ENCODE measurements around the gene RABL6. TPM values are rescaled to one million over a fixed set of nuclear protein-coding genes. Genes with fewer than 3 reads are reported as not detected.
"Not testable (repeated sequence)": the region's sequence is repeated elsewhere in the genome, so short reads cannot be mapped to it uniquely, and the experiment has no call there.

RABL6 gene
- total RNA-seq, 4 donors from 2014 or later = 54.2 to 70.7 (median 61.0) TPM

DNA sequence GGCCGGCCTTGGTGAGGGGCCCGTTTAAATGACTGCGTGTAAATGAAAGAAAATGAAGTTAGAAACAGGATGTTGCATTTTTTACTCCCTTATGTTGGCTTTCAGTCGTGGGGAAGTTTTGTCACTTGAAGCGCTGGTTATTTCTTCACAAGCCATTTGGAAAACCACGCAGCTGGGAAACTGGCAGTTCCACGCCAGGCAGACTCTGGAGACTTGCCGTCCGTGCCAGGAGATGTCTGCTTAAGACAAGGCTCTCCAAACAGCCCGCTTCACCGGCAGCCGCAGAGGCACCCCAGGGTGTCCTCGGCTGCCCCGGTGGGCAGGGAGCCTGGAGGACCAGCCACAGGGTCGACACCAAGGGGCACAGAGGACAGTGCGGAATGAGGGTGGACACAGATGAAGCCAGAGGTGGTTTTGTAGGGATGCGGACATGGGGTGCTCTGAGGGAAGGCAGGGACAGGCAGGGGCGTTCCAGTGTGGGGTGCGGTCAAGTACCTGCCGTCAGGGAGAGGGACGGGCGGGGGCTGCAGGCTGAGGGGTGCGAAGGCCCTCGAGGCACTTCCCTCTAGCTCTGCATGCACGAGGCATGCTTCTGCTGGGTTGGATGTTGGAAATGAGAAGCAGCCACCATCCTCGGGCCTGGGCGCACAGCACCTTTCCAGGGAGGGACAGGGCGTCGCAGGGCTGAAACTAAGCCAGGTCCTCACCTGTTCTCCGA is 23.4 kb downstream of the RABL6 start:
- WGBS = 90% methylated on average over 28 of the region's 30 CpGs
- no peaks in the 10 kb centered on the region for H3K27me3 ChIP-seq
- TF ChIP-seq POLR2AphosphoS5 (IDR thresholded peaks at IDR 0.05) = no peak
- TF ChIP-seq POLR2A (IDR thresholded peaks at IDR 0.05) = no peak
- TF ChIP-seq, protein P1, sequence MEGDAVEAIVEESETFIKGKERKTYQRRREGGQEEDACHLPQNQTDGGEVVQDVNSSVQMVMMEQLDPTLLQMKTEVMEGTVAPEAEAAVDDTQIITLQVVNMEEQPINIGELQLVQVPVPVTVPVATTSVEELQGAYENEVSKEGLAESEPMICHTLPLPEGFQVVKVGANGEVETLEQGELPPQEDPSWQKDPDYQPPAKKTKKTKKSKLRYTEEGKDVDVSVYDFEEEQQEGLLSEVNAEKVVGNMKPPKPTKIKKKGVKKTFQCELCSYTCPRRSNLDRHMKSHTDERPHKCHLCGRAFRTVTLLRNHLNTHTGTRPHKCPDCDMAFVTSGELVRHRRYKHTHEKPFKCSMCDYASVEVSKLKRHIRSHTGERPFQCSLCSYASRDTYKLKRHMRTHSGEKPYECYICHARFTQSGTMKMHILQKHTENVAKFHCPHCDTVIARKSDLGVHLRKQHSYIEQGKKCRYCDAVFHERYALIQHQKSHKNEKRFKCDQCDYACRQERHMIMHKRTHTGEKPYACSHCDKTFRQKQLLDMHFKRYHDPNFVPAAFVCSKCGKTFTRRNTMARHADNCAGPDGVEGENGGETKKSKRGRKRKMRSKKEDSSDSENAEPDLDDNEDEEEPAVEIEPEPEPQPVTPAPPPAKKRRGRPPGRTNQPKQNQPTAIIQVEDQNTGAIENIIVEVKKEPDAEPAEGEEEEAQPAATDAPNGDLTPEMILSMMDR (IDR thresholded peaks at IDR 0.05) = no peak
- TF ChIP-seq EP300 (IDR thresholded peaks at IDR 0.05) = no peak
- no peaks in the 10 kb centered on the region for H3K4me1 ChIP-seq
- H3K4me3 ChIP-seq = no peak overlapping the region
- no peak for DNase-seq (ENCODE audit: low spot score in 2 of 2)
- H3K36me3 ChIP-seq = peaks cover 80% of the 10 kb centered on the region
- H3K27ac ChIP-seq = no peak overlapping the region
- H3K9me3 ChIP-seq = no peaks in the 10 kb centered on the region

DNA sequence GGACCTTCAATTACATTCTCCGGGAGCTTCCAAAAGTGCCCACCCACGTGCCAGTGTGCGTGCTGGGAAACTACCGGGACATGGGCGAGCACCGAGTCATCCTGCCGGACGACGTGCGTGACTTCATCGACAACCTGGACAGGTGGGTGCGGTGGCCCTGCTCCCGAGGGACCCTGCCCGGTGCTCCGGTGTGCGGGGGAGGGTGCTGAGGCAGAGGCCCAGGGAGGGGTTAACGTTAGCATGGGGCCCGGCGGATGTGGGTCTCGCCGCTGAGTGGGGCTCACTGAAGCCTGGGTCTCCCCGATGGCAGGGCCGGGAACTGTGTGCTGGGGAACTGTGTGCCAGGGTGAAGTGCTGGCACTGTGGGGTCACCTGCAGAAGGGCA is 24.0 kb downstream of the RABL6 start:
- Histone ChIP-seq H3K27me3 (no peaks in the 10 kb centered on the region), H3K36me3 (peaks cover 79% of the 10 kb centered on the region), H3K4me3 (no peak overlapping the region), H3K9me3 (no peaks in the 10 kb centered on the region), H3K4me1 (no peaks in the 10 kb centered on the region), H3K27ac (no peak overlapping the region)
- no peak for DNase-seq (ENCODE audit: low spot score in 2 of 2)
- TF ChIP-seq, protein P1 (IDR thresholded peaks at IDR 0.05) = no peak
- 94% methylated on average over 11 of the region's 23 CpGs for WGBS

DNA sequence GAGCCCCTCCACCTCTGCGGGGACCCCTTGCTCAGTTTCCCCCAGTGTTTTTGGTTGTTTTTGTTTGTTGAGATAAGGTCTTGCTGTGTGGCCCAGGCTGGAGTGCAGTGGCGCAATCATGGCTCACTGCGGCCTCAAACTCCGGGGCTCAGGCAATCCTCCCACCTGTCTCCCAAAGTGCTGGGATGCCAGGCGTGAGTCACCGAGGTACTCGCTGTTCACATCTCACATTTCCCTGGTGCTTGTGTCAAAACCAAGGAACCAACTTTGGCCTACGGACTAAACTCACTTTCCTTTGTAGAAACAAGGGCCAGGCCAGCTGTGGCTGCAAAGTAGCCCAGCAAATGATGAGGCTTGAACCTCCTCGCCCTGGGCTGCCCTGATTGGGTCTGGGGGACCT is 24.8 kb downstream of the RABL6 start:
- Histone ChIP-seq H3K9me3 (no peaks in the 10 kb centered on the region), H3K27me3 (no peaks in the 10 kb centered on the region), H3K4me1 (no peaks in the 10 kb centered on the region), H3K36me3 (peaks cover 77% of the 10 kb centered on the region), H3K4me3 (no peak overlapping the region), H3K27ac (no peak overlapping the region)
- TF ChIP-seq POLR2AphosphoS5 (IDR thresholded peaks at IDR 0.05) (no peak), EP300 (IDR thresholded peaks at IDR 0.05) (no peak), POLR2A (IDR thresholded peaks at IDR 0.05) (no peak)
- TF ChIP-seq, protein P1 (IDR thresholded peaks at IDR 0.05) = no peak
- WGBS = 100% methylated on average over 1 of the region's 9 CpGs
- DNase-seq (ENCODE audit: low spot score in 2 of 2) = no peak

DNA sequence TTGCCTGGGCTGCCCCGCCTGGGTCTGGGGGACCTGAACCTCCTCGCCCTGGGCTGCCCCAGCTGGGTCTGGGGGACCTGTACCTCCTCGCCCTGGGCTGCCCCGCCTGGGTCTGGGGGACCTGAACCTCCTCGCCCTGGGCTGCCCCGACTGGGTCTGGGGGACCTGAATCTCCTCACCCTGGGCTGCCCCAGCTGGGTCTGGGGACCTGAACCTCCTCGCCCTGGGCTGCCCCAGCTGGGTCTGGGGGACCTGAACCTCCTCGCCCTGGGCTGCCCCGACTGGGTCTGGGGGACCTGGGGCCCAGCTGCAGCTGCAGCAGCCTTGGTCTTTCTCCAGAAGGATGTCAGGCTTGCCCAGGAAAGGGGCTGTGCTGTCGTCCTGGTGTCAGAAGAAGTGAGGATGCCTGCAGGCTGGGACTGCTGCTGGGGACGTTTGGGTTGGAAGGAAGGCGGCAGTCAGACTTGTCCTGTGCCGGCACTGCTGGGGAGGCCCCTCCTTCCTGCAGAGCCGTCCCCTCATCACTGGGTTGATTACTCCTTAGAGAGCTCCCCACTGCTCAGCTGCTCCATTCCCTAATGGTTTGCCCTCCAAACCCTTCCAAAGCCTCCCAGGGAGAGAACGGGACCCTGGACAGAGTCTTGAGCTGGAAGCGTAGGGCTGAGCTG is 25.8 kb downstream of the RABL6 start:
- DNase-seq (ENCODE audit: low spot score in 2 of 2) = not testable (repeated sequence)

DNA sequence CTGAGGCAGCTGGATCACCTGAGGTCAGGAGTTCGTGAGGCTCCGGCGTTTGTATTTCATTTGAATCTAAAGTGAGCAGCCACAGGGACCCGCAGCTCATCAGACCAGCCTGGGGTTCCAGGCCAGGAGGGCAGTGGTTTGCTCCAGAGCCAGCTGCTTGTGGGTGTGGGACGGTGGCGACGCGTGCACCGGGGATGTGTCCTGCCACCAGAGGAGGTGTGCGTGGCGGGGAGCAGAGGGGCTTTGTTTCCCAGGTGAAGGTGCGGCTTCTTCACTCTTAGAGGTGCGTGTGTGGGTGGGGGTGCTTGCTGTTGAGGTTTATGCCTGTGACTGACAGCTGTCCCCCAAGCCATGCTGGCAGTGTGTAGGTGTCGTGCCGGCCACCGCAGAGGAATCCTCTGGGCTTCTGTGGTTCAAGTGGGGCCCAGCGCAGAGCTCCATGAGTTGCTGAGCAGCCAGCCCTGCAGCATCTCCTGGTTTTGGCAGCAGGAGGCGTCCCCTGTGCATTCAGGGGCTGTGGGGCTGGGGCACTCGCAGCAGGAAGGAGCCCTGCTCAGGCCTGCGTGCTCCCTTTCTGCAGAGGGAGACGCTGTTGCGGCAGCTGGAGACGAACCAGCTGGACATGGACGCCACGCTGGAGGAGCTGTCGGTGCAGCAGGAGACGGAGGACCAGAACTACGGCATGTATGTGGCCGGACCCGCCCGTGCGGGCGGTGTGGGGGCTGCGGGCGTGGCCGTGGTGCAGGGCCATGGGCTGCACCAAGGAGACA is 27.6 kb downstream of the RABL6 start:
- Histone ChIP-seq H3K27me3 (no peaks in the 10 kb centered on the region), H3K9me3 (no peaks in the 10 kb centered on the region), H3K4me3 (no peak overlapping the region), H3K27ac (no peak overlapping the region), H3K4me1 (peaks cover 2% of the 10 kb centered on the region), H3K36me3 (peaks cover 72% of the 10 kb centered on the region)
- 94% methylated on average over 24 of the region's 36 CpGs for WGBS
- TF ChIP-seq POLR2AphosphoS5 (IDR thresholded peaks at IDR 0.05) = no peak
- DNase-seq (ENCODE audit: low spot score in 2 of 2) = no peak

More for the DNA sequence above, 25.8 kb downstream of the RABL6 start:
- H3K4me1 ChIP-seq, H3K27me3 ChIP-seq, H3K27ac ChIP-seq, H3K4me3 ChIP-seq, H3K9me3 ChIP-seq: not testable (repeated sequence)
- H3K36me3 ChIP-seq = peaks cover 78% of the 10 kb centered on the region
- 66% methylated on average over 11 of the region's 16 CpGs for WGBS

Measured in suprapubic skin (tissue), 4 donors.